GM23338 (cell line): Measurements from ENCODE around the gene SLC6A12. TPM values are rescaled to one million over a fixed set of nuclear protein-coding genes. Genes with fewer than 3 reads are reported as not detected.

Source experiments
- ATAC-seq: fragments of 200-7000 bp; cut with Tn5 transposase; 3 replicates; pipeline ENCODE4 v1.9.1; 2020
- DNase-seq: peaks from one replicate; pipeline ENCODE4 v3.0.0-alpha.2; 2015; ENCODE audit warnings: low spot score
- H2AFZ ChIP-seq: fragments of 200-600 bp; sonication (generic); 2 replicates; pipeline ENCODE4 v1.8.0; 2016; ENCODE audit warnings: antibody characterized with exemption, mild to moderate bottlenecking, moderate library complexity
- H3F3A ChIP-seq: fragments of 200-600 bp; sonication (generic); replicated peaks from 2 replicates; pipeline ENCODE4 v1.8.0; 2017; ENCODE audit warnings: antibody characterized with exemption, mixed run types, low read depth
- H3K27ac ChIP-seq: fragments of 200-600 bp; sonication (generic); 2 replicates; pipeline ENCODE4 v1.6.1; 2016; ENCODE audit warnings: low read depth
- H3K27me3 ChIP-seq: fragments of 200-600 bp; sonication (generic); 2 replicates; pipeline ENCODE4 v1.8.0; 2016; ENCODE audit warnings: mild to moderate bottlenecking, mixed run types, moderate library complexity; ENCODE audit not compliant: insufficient read depth
- H3K36me3 ChIP-seq: fragments of 200-600 bp; sonication (generic); 2 replicates; pipeline ENCODE4 v1.8.0; 2016; ENCODE audit warnings: mild to moderate bottlenecking; ENCODE audit not compliant: insufficient read depth
- H3K4me1 ChIP-seq: fragments of 200-600 bp; sonication (generic); 2 replicates; pipeline ENCODE4 v1.8.0; 2016; ENCODE audit warnings: mild to moderate bottlenecking, moderate library complexity; ENCODE audit not compliant: insufficient read depth
- H3K4me2 ChIP-seq: fragments of 200-600 bp; sonication (generic); 2 replicates; pipeline ENCODE4 v1.7.1; 2017; ENCODE audit warnings: mixed run types
- H3K4me3 ChIP-seq: fragments of 200-600 bp; sonication (generic); 2 replicates; pipeline ENCODE4 v1.6.1; 2016; ENCODE audit warnings: mixed run types
- H3K79me2 ChIP-seq: fragments of 200-600 bp; sonication (generic); replicated peaks from 2 replicates; pipeline ENCODE4 v1.8.0; 2017; ENCODE audit warnings: mild to moderate bottlenecking; ENCODE audit not compliant: insufficient read depth
- H3K9me2 ChIP-seq: fragments of 200-600 bp; sonication (generic); 2 replicates; pipeline ENCODE4 v1.8.0; 2017; ENCODE audit not compliant: insufficient read depth
- H4K20me1 ChIP-seq: fragments of 200-600 bp; sonication (generic); replicated peaks from 2 replicates; pipeline ENCODE4 v1.8.0; 2017; ENCODE audit warnings: mild to moderate bottlenecking; ENCODE audit not compliant: insufficient read depth
- H3K27ac Mint-ChIP-seq: 2 replicates; pipeline ENCODE4 v1.8.0; 2020; ENCODE audit warnings: inconsistent platforms, mild to moderate bottlenecking, moderate library complexity, mixed read lengths
- H3K27me3 Mint-ChIP-seq: 3 replicates; pipeline ENCODE4 v1.8.0; 2022; ENCODE audit warnings: low read depth, mild to moderate bottlenecking, moderate library complexity, mixed read lengths, inconsistent platforms; ENCODE audit not compliant: insufficient read depth, poor library complexity
- H3K36me3 Mint-ChIP-seq: 3 replicates; pipeline ENCODE4 v1.8.0; 2021; ENCODE audit warnings: low read depth, mild to moderate bottlenecking, inconsistent platforms, moderate library complexity, mixed read lengths
- H3K4me1 Mint-ChIP-seq: 3 replicates; pipeline ENCODE4 v1.8.0; 2020; ENCODE audit warnings: mild to moderate bottlenecking, inconsistent platforms, mixed read lengths
- H3K4me3 Mint-ChIP-seq: 3 replicates; pipeline ENCODE4 v1.8.0; 2021; ENCODE audit warnings: moderate library complexity, mild to moderate bottlenecking, inconsistent platforms, mixed read lengths
- H3K9me3 Mint-ChIP-seq: 3 replicates; pipeline ENCODE4 v1.8.0; 2020; ENCODE audit warnings: moderate library complexity, mild to moderate bottlenecking, inconsistent platforms, mixed read lengths
- CREB1 ChIP-seq: fragments of 250-450 bp; sonication (Bioruptor Pico); IDR thresholded peaks from 2 replicates; pipeline ENCODE4 v1.5.0; 2020; ENCODE audit warnings: low read depth, mild to moderate bottlenecking, moderate library complexity
- CTCF ChIP-seq, 2 experiments: fragments of 200-600 bp in 1 of 2; sonication (generic) in 1 of 2; conservative IDR thresholded peaks; 2 replicates each; pipeline versions ENCODE4 v1.5.1 to v1.6.1; 2016 to 2017; ENCODE audit warnings: antibody characterized with exemption in 2 of 2, low read depth in 2 of 2, mild to moderate bottlenecking in 2 of 2, moderate library complexity in 1 of 2
- NANOG ChIP-seq: IDR thresholded peaks from 2 replicates; pipeline ENCODE4 v1.6.1; 2016; ENCODE audit warnings: antibody characterized with exemption, borderline replicate concordance
- POLR2AphosphoS5 ChIP-seq: IDR thresholded peaks from 2 replicates; pipeline ENCODE4 v1.6.1; 2016; ENCODE audit warnings: antibody characterized with exemption, low read depth
- ZNF114 ChIP-seq: fragments of 250-450 bp; sonication (Bioruptor Pico); IDR thresholded peaks from 2 replicates; pipeline ENCODE4 v1.5.0; 2020; ENCODE audit warnings: mild to moderate bottlenecking, moderate library complexity
- ZNF331 ChIP-seq: fragments of 250-450 bp; sonication (Bioruptor Pico); IDR thresholded peaks from 2 replicates; pipeline ENCODE4 v1.5.0; 2020; ENCODE audit warnings: low read depth, mild to moderate bottlenecking, moderate library complexity
- polyA plus RNA-seq: library from polyadenylated mRNA; unstranded; fragments of >200 nt; fragmentation: Nextera tagmentation; extraction: Ambion mirVana; gene quantifications from 2 replicates; pipeline ENCODE4 v1.2.1, GENCODE V29; 2016
- total RNA-seq: library from RNA; depleted of rRNA; stranded (reverse); fragments of >200 nt; shearing (Covaris generic); gene quantifications from 2 replicates; pipeline ENCODE4 v1.2.3, GENCODE V29; 2014; rRNA removed

SLC6A12 gene
- total and polyA plus RNA-seq, 2 experiments from 2014 or later: 0.56 TPM; not detected in 1

- TF ChIP-seq CREB1 (CRISPR knock-in tag) (no peak), ZNF331 (CRISPR knock-in tag) (no peak), CTCF (conservative IDR thresholded peaks at IDR 0.05; ENCODE audit: low read depth in 2 of 2) (no peak)
Measured at GRCh38 chr12:143964-144649, 69.8 kb downstream of the SLC6A12 start (continued).

- Histone ChIP-seq H3K4me2 (peak overlapping the region; percentile 82), H3F3A (0 out of 2 replicates have a peak, but pooled peaks cover 4% of the 10 kb centered on the region), H4K20me1 (no peaks in the 10 kb centered on the region), H2AFZ (peak overlapping the region; percentile 94), H3K4me3 (peak overlapping the region; percentile 56), H3K36me3 (no peaks in the 10 kb centered on the region), H3K9me2 (no peaks in the 10 kb centered on the region), H3K79me2 (no peaks in the 10 kb centered on the region), H3K27ac (no peak overlapping the region), H3K4me1 (peaks cover 42% of the 10 kb centered on the region), H3K27me3 (peaks cover 37% of the 10 kb centered on the region)
- no peaks in the 10 kb centered on the region for H3K36me3 Mint-ChIP-seq
- H3K27me3 Mint-ChIP-seq: peaks cover 35% of the 10 kb centered on the region
- ATAC-seq (no peak), DNase-seq (no peak)
- peak overlapping the region; percentile 67 for H3K4me3 Mint-ChIP-seq
- TF ChIP-seq POLR2AphosphoS5 (no peak), NANOG (no peak), ZNF114 (CRISPR knock-in tag) (no peak)
- no peak overlapping the region for H3K27ac Mint-ChIP-seq
- H3K9me3 Mint-ChIP-seq: no peaks in the 10 kb centered on the region
- H3K4me1 Mint-ChIP-seq: peaks cover 54% of the 10 kb centered on the region
Measured at GRCh38 chr12:140162-140561, 73.8 kb downstream of the SLC6A12 start.

Other genes with a start within 250 kb of the SLC6A12 start
- 2.1 and 3.8 TPM in 2 replicates for gene IQSEC3, start 147.4 kb downstream of the SLC6A12 start, total RNA-seq
- 3.3 and 3.6 TPM in 2 replicates for gene IQSEC3, start 147.4 kb downstream of the SLC6A12 start, polyA plus RNA-seq
- 0.27 TPM in 1 of 2 replicates, not detected in the other for gene SLC6A13, start 48.7 kb upstream of the SLC6A12 start, total RNA-seq
- not detected in 2 replicates for gene SLC6A13, start 48.7 kb upstream of the SLC6A12 start, polyA plus RNA-seq
- 41.6 and 48.3 TPM in 2 replicates for gene KDM5A, start 175.2 kb upstream of the SLC6A12 start, total RNA-seq
- 36.8 and 47.1 TPM in 2 replicates for gene KDM5A, start 175.2 kb upstream of the SLC6A12 start, polyA plus RNA-seq
- gene CCDC77, start 187.5 kb upstream of the SLC6A12 start, total RNA-seq: 26.7 and 26.8 TPM in 2 replicates
- gene CCDC77, start 187.5 kb upstream of the SLC6A12 start, polyA plus RNA-seq: 24.7 and 25.0 TPM in 2 replicates
- gene B4GALNT3, start 245.8 kb upstream of the SLC6A12 start, total RNA-seq: 15.8 and 31.3 TPM in 2 replicates
- 2.8 and 3.1 TPM in 2 replicates for gene B4GALNT3, start 245.8 kb upstream of the SLC6A12 start, polyA plus RNA-seq